Mesendoderm (in vitro differentiated cells): Measurements from ENCODE around the gene MANBA.

Experiments used
- DNase-seq: peaks from one replicate; pipeline ENCODE4 v3.0.0; 2013
- H2AK5ac ChIP-seq: 2 replicates; pipeline ENCODE4 v1.6.1; 2013; ENCODE audit warnings: low read length, inconsistent platforms
- H2BK120ac ChIP-seq: 2 replicates; pipeline ENCODE4 v1.6.1; 2013; ENCODE audit warnings: low read depth, mild to moderate bottlenecking, low read length, moderate library complexity, mixed read lengths
- H2BK15ac ChIP-seq: replicated peaks from 2 replicates; pipeline ENCODE4 v1.6.1; 2013; ENCODE audit warnings: low read depth, mild to moderate bottlenecking, moderate library complexity
- H2BK5ac ChIP-seq: 2 replicates; pipeline ENCODE4 v1.6.1; 2013; ENCODE audit warnings: low read length, inconsistent platforms
- H3K18ac ChIP-seq: 2 replicates; pipeline ENCODE4 v1.6.1; 2013; ENCODE audit warnings: mild to moderate bottlenecking, low read length, mixed read lengths
- H3K23ac ChIP-seq: one replicate; pipeline ENCODE4 v1.6.1; 2013; ENCODE audit warnings: low read length
- H3K27ac ChIP-seq: 2 replicates; pipeline ENCODE4 v1.5.1; 2013; ENCODE audit warnings: low read depth, mild to moderate bottlenecking, inconsistent platforms, low read length, moderate library complexity
- H3K27me3 ChIP-seq: 2 replicates; pipeline ENCODE4 v1.6.1; 2013; ENCODE audit warnings: low read length, control low read depth, mild to moderate bottlenecking, inconsistent platforms; ENCODE audit not compliant: insufficient read depth, poor library complexity
- H3K36me3 ChIP-seq: 2 replicates; pipeline ENCODE4 v1.6.1; 2013; ENCODE audit warnings: low read length, inconsistent platforms; ENCODE audit not compliant: control insufficient read depth, insufficient read depth
- H3K4ac ChIP-seq: one replicate; pipeline ENCODE4 v1.6.1; 2013; ENCODE audit warnings: low read depth, mild to moderate bottlenecking, low read length, moderate library complexity
- H3K4me1 ChIP-seq: 2 replicates; pipeline ENCODE4 v1.6.1; 2013; ENCODE audit warnings: low read depth, low read length, inconsistent platforms; ENCODE audit not compliant: control insufficient read depth
- H3K4me2 ChIP-seq: 2 replicates; pipeline ENCODE4 v1.6.1; 2013; ENCODE audit warnings: low read length
- H3K4me3 ChIP-seq: 2 replicates; pipeline ENCODE4 v1.5.1; 2013; ENCODE audit warnings: mild to moderate bottlenecking, low read length
- H3K56ac ChIP-seq: one replicate; pipeline ENCODE4 v1.6.1; 2013; ENCODE audit warnings: low read length
- H3K79me1 ChIP-seq: 2 replicates; pipeline ENCODE4 v1.6.1; 2013; ENCODE audit warnings: low read length, inconsistent platforms
- H3K79me2 ChIP-seq: 2 replicates; pipeline ENCODE4 v1.6.1; 2013; ENCODE audit warnings: mild to moderate bottlenecking, low read length; ENCODE audit not compliant: control insufficient read depth, insufficient read depth
- H3K9ac ChIP-seq: 2 replicates; pipeline ENCODE4 v1.6.1; 2013; ENCODE audit warnings: low read length, inconsistent platforms
- H4K5ac ChIP-seq: one replicate; pipeline ENCODE4 v1.6.1; 2013; ENCODE audit warnings: low read length
- H4K8ac ChIP-seq: one replicate; pipeline ENCODE4 v1.6.1; 2013; ENCODE audit warnings: low read depth, mild to moderate bottlenecking, control low read depth, low read length, moderate library complexity
- WGBS: extraction: QIAGEN DNeasy Blood & Tissue Kit; methylation state at CpG from one replicate; pipeline ENCODE4 v1.1.7; 2013; ENCODE audit warnings: low lambda C conversion rate, missing lambda C conversion rate; ENCODE audit not compliant: insufficient coverage; ENCODE audit errors: extremely low coverage; 5-methylcytosine and 5-hydroxymethylcytosine counted together

Gene MANBA

DNA sequence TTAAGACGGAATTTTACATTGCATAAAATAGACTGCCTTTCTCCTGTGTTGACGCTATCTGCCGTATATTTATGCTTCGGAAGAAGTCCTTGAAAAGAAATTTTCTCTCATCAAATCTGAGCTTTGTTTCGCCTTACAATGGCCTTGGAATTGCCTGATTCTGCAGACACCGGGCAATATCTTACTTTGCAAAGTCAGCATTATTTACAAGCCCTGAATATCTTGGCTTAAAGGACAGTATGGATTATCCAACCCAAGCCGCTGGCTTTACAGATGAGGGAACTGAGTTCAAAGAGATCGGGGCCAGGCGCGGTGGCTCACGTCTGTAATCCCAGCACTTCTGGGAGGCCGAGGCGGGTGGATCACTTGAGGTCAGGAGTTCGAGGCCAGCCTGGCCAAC, 1.1 kb upstream of the MANBA start:
- H2BK15ac ChIP-seq, result no peak overlapping the region
- H3K18ac ChIP-seq, result no peak overlapping the region
- no peak for DNase-seq
- H3K4me1 ChIP-seq, result no peaks in the 10 kb centered on the region
- H3K56ac ChIP-seq, result no peak overlapping the region
- H2BK5ac ChIP-seq, result no peak overlapping the region
- H3K36me3 ChIP-seq, result no peaks in the 10 kb centered on the region
- H3K4me3 ChIP-seq, result no peak overlapping the region
- no peak overlapping the region for H3K4me2 ChIP-seq
- no peak overlapping the region for H2AK5ac ChIP-seq
- no peak overlapping the region for H2BK120ac ChIP-seq
- no peak overlapping the region for H4K8ac ChIP-seq
- WGBS, result no CpG with 5 or more reads among the region's 14 CpGs
- no peak overlapping the region for H3K9ac ChIP-seq
- no peak overlapping the region for H3K27ac ChIP-seq
- no peak overlapping the region for H3K23ac ChIP-seq
- peaks cover 2% of the 10 kb centered on the region for H3K79me1 ChIP-seq
- H3K4ac ChIP-seq, result no peak overlapping the region
- no peak overlapping the region for H4K5ac ChIP-seq
- H3K27me3 ChIP-seq, result no peaks in the 10 kb centered on the region
- no peaks in the 10 kb centered on the region for H3K79me2 ChIP-seq

DNA sequence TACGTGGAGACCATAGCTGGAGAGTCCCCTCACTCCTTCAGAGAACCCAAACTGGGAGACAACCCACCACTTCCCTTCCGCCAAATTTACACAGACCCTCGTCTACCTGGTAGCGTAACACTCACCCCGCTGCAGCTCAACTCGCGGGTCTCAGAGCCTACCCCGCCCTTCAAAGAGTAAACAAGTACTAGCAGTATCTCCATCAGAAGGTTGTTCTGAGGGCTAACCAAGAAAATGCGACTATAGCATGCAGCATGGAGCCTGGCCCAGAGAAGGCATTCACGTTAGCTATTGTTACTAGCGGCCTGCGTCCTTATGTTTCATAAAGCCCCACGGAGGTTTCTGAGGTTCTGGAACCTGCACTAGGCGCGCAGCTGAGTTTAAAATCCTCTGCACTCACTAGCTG, 531 bp upstream of the MANBA start:
- Histone ChIP-seq H3K23ac (no peak overlapping the region), H3K4ac (no peak overlapping the region), H2BK5ac (no peak overlapping the region), H3K18ac (no peak overlapping the region), H3K79me1 (peaks cover 2% of the 10 kb centered on the region), H3K4me3 (peak overlapping the region; percentile 85), H2BK15ac (no peak overlapping the region), H3K56ac (peak overlapping the region; percentile 96), H3K79me2 (no peaks in the 10 kb centered on the region), H3K4me1 (no peaks in the 10 kb centered on the region), H3K27me3 (no peaks in the 10 kb centered on the region), H3K27ac (no peak overlapping the region), H4K5ac (no peak overlapping the region), H2BK120ac (no peak overlapping the region), H4K8ac (no peak overlapping the region), H3K36me3 (no peaks in the 10 kb centered on the region), H2AK5ac (no peak overlapping the region), H3K9ac (peak overlapping the region; percentile 90), H3K4me2 (peak overlapping the region; percentile 99)
- no CpG with 5 or more reads among the region's 15 CpGs for WGBS
- peak; percentile 62 for DNase-seq

DNA sequence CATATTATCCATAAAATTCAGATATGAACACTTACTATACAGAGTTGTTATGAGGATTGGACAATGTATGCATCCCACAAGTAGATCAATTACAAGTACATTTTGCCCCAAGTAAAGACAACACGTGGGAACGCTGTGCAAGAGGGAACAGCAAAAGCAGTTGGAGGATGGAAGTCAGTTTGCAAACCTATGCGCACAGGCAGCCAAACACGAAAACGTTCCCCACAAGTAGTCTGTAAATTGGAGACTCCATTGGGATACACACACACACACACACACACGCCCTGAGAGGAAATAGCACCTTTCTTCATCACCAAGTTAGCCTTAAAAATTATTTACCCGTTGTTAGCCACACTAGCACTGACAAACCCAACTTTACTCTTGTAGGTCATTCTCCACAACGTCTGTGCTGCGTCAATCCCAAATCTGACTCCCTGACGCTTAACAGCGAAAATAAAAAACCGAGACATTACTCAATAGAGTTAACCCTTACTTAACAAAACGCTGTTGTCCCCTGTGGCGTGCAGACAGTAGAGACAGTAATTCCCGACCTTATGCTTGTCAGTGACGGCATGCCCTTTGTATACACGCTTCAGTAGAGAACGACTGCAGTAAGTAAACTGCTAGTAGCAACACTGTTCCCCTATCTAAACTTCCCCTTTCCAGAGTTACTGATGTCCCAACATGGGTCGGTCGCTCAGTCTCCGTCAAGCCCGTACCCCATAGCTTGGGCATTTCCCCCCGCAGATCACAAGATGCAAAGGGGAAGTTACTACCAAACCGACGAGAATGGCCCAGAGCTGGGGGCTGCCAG, 730 bp downstream of the MANBA start:
- Histone ChIP-seq H3K36me3 (no peaks in the 10 kb centered on the region), H2BK120ac (no peak overlapping the region), H3K4me1 (no peaks in the 10 kb centered on the region), H3K27me3 (no peaks in the 10 kb centered on the region), H4K8ac (no peak overlapping the region), H3K4me2 (peak overlapping the region; percentile 92), H3K4ac (no peak overlapping the region), H4K5ac (no peak overlapping the region), H3K4me3 (peak overlapping the region; percentile 79), H2BK5ac (no peak overlapping the region), H2BK15ac (no peak overlapping the region), H3K27ac (no peak overlapping the region), H3K79me2 (no peaks in the 10 kb centered on the region), H3K18ac (no peak overlapping the region), H3K9ac (peak overlapping the region; percentile 77), H3K23ac (peak overlapping the region; percentile 68), H3K79me1 (peaks cover 2% of the 10 kb centered on the region), H3K56ac (peak overlapping the region; percentile 98), H2AK5ac (no peak overlapping the region)
- peak; percentile 58 for DNase-seq
- no CpG with 5 or more reads among the region's 25 CpGs for WGBS

DNA sequence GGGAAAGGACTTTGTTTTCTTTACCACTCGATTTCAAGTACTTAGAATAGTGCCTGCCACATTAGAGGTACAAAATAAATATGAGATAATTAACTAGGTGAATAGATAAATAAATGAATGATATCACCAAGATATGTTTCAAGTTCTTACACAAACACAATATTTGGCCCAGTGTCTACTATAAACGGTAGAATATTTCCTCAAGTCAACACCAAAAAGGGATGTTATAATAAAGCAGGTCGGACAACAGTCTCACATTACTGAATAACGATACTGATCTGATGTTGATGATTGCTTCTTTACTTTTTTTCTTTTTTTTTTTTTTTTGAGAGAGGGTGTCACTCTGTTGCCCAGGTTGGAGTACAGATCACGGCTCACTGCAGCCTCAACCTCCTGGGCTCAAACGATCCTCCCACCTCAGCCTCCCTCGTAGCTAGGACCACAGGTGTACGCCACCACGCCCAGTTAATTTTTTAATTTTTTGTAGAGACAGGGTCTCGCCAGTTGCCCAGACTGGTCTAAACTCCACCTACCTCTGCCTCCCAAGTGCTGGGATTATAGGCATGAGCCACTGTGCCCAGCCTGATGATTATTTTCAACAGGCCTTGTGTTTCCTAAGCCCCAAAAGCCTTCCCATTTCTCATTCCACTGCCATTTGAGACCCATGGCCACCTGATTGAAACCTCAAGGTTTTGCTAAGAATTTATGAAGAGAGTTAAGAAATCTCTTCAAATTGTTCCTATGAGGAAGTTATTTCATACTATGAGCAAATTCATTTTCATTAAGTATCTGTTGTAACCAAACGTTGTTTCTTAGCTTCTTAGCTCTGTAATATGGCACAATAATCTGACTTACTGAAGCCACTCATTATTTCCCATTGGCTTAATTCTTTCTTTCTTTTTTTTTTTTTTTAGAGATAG, 2.3 kb downstream of the MANBA start:
- Histone ChIP-seq H3K27me3 (no peaks in the 10 kb centered on the region), H3K27ac (no peak overlapping the region), H3K4ac (no peak overlapping the region), H2BK5ac (no peak overlapping the region), H3K4me1 (no peaks in the 10 kb centered on the region), H3K79me1 (peaks cover 2% of the 10 kb centered on the region), H4K8ac (no peak overlapping the region), H3K4me2 (no peak overlapping the region), H3K9ac (no peak overlapping the region), H3K79me2 (no peaks in the 10 kb centered on the region), H3K56ac (no peak overlapping the region), H2BK120ac (no peak overlapping the region), H3K36me3 (no peaks in the 10 kb centered on the region), H3K4me3 (no peak overlapping the region), H4K5ac (no peak overlapping the region), H2AK5ac (no peak overlapping the region), H3K18ac (no peak overlapping the region), H2BK15ac (no peak overlapping the region), H3K23ac (no peak overlapping the region)
- no CpG with 5 or more reads among the region's 11 CpGs for WGBS
- no peak for DNase-seq

DNA sequence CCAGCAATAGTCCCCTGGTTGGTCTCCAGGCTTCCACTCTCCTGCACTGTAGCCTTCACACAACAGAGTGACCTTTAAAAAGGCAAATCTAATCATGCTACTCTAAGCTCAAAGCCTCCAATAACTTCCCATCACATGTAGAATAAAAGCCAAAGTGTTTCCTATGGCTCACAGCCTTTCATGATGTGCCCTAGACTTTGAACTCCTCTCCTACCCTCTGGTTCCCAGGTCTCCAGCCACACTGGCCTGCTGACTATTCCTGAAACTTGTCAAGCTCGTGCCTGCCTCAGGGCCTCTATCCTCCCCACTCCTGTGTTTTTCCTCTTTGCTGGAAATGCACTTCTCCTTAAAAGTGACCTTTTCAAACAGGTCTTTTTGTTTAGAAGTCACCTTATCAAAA, 3.1 kb downstream of the MANBA start:
- Histone ChIP-seq H3K18ac (no peak overlapping the region), H3K9ac (no peak overlapping the region)

More for the DNA sequence above, 3.1 kb downstream of the MANBA start:
- Histone ChIP-seq H3K27ac (no peak overlapping the region), H3K79me2 (no peaks in the 10 kb centered on the region), H2AK5ac (no peak overlapping the region), H3K79me1 (peaks cover 2% of the 10 kb centered on the region), H2BK120ac (no peak overlapping the region), H2BK15ac (no peak overlapping the region), H3K36me3 (no peaks in the 10 kb centered on the region), H3K27me3 (no peaks in the 10 kb centered on the region), H3K4me1 (no peaks in the 10 kb centered on the region), H4K8ac (no peak overlapping the region), H4K5ac (no peak overlapping the region), H3K56ac (no peak overlapping the region), H3K4me3 (no peak overlapping the region), H2BK5ac (no peak overlapping the region), H3K4me2 (no peak overlapping the region), H3K4ac (no peak overlapping the region), H3K23ac (no peak overlapping the region)
- no CpG with 5 or more reads among the region's 1 CpG for WGBS
- no peak for DNase-seq
